Right lobe of liver (tissue), 6 donors: ENCODE measurements around the gene EMC7. TPM values are rescaled to one million over a fixed set of nuclear protein-coding genes. Genes with fewer than 3 reads are reported as not detected.
"Not testable (repeated sequence)": the region's sequence is repeated elsewhere in the genome, so short reads cannot be mapped to it uniquely, and the experiment has no call there.

Experiments
- ATAC-seq, 4 donors: fragments of 200-7000 bp; cut with Tn5 transposase; one replicate each; pipeline ENCODE4 v1.9.1; 2020; ENCODE audit warnings: mild to moderate bottlenecking in 4 of 4, moderate library complexity in 4 of 4
- DNase-seq, 3 donors: peaks; one replicate each; pipeline ENCODE4 v3.0.0-alpha.2; 2020
- H3K27ac ChIP-seq, 3 donors: fragments of 200-600 bp; one replicate each; pipeline ENCODE4 v1.8.0; 2022
- H3K27me3 ChIP-seq, 2 donors: fragments of 200-600 bp; one replicate each; pipeline ENCODE4 v1.8.0; 2022
- H3K36me3 ChIP-seq, 4 donors: fragments of 200-600 bp; sonication (generic) in 1 of 4; one replicate each; pipeline versions ENCODE4 v1.5.1 to v1.8.0; 2017 to 2022; ENCODE audit warnings: control low read depth in 1 of 4
- H3K4me1 ChIP-seq, 4 donors: fragments of 200-600 bp; sonication (generic) in 1 of 4; one replicate each; pipeline versions ENCODE4 v1.5.1 to v1.8.0; 2017 to 2022; ENCODE audit warnings: control low read depth in 1 of 4
- H3K4me3 ChIP-seq, 3 donors: fragments of 200-600 bp; one replicate each; pipeline ENCODE4 v1.8.0; 2022
- H3K9me3 ChIP-seq, 4 donors: fragments of 200-600 bp; sonication (generic) in 1 of 4; one replicate each; pipeline versions ENCODE4 v1.5.1 to v1.8.0; 2017 to 2022; ENCODE audit warnings: control low read depth in 1 of 4
- POLR2A ChIP-seq: fragments of 450-650 bp; IDR thresholded peaks from one replicate; pipeline ENCODE4 v1.6.1; 2017; ENCODE audit warnings: antibody characterized with exemption, mild to moderate bottlenecking
- WGBS: methylation state at CpG from one replicate; pipeline ENCODE4 v1.1.6; 2018; ENCODE audit warnings: low coverage, low lambda C conversion rate; ENCODE audit not compliant: insufficient coverage; ENCODE audit errors: missing lambda C conversion rate; 5-methylcytosine and 5-hydroxymethylcytosine counted together
- intact Hi-C, 2 donors: fragments of 100-400 bp; cut with DNase I; formaldehyde crosslinking; loops; one replicate each; pipeline versions ENCODE4 v1.11.2 to v1.14.1; 2022
- total RNA-seq, 6 experiments: library from RNA; depleted of rRNA in 2 of 6; stranded (reverse); fragments of >200 nt in 2 of 6; fragmentation: NEBNext Ultra II Directional in 3 of 6; extraction: Animal tissue kit (Norgen Biotek cat#: 25700) in 3 of 6; gene quantifications; one replicate each; pipeline versions ENCODE4 v1.1.0 to v1.2.4, GENCODE V29; 2016 to 2023
- TF ChIP-seq, protein P1 (sequence below), 4 donors: fragments of 200-600 bp in 3 of 4; fragments of 450-650 bp in 1 of 4; IDR thresholded peaks; one replicate each; pipeline versions ENCODE4 v1.5.1 to v1.8.0; 2016 to 2022; ENCODE audit warnings: antibody characterized with exemption in 4 of 4, mild to moderate bottlenecking in 2 of 4
- donor health status: DM: no; HTN: yes; CAD: no.
- donor health status: DM: no; HTN: no; CAD: no.
- donor health status: DM: no; HTN: no; CAD: no.
- donor health status: DM: no; HTN: yes; CAD: no.
- donor health status: DM: no; HTN: yes; CAD: no.

EMC7 gene
- total RNA-seq, 6 experiments from 2014 or later = 30.4 to 49.4 (median 41.6) TPM

DNA sequence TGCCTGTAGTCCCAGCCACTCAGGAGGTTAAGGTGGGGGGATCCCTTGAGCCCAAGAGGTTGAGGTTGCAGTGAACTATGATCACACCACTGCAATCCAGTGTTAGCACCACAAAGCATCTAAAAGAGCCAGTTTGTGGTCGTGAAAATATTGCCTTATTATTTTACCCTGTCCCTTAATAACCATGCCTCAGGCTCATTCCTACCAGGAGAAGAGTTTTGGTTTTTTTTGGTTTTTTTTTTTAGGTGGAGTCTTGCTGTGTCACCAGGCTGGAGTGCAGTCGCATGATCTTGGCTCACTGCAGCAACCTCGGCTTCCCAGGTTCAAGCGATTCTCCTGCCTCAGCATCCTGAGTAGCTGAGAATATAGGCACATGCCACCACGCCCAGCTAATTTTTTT lies 44.8 kb downstream of the EMC7 start:
- Histone ChIP-seq H3K9me3 (no peaks in the 10 kb centered on the region), H3K36me3 (no peaks in the 10 kb centered on the region), H3K27ac (no peak overlapping the region), H3K27me3 (no peaks in the 10 kb centered on the region), H3K4me1 (no peaks in the 10 kb centered on the region), H3K4me3 (no peak overlapping the region)
- intact Hi-C loops = loop anchor here in 1 of 2 donors (10.0 kb wide), 1 partner anchor 158 kb away; the partner anchor contains the start of gene KATNBL1
- ATAC-seq (no peak), DNase-seq (no peak)
- no peak for TF ChIP-seq POLR2A
- TF ChIP-seq, protein P1, sequence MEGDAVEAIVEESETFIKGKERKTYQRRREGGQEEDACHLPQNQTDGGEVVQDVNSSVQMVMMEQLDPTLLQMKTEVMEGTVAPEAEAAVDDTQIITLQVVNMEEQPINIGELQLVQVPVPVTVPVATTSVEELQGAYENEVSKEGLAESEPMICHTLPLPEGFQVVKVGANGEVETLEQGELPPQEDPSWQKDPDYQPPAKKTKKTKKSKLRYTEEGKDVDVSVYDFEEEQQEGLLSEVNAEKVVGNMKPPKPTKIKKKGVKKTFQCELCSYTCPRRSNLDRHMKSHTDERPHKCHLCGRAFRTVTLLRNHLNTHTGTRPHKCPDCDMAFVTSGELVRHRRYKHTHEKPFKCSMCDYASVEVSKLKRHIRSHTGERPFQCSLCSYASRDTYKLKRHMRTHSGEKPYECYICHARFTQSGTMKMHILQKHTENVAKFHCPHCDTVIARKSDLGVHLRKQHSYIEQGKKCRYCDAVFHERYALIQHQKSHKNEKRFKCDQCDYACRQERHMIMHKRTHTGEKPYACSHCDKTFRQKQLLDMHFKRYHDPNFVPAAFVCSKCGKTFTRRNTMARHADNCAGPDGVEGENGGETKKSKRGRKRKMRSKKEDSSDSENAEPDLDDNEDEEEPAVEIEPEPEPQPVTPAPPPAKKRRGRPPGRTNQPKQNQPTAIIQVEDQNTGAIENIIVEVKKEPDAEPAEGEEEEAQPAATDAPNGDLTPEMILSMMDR (IDR thresholded peaks at IDR 0.05) = no peak
- WGBS = 98% methylated on average over 5 of the region's 5 CpGs

DNA sequence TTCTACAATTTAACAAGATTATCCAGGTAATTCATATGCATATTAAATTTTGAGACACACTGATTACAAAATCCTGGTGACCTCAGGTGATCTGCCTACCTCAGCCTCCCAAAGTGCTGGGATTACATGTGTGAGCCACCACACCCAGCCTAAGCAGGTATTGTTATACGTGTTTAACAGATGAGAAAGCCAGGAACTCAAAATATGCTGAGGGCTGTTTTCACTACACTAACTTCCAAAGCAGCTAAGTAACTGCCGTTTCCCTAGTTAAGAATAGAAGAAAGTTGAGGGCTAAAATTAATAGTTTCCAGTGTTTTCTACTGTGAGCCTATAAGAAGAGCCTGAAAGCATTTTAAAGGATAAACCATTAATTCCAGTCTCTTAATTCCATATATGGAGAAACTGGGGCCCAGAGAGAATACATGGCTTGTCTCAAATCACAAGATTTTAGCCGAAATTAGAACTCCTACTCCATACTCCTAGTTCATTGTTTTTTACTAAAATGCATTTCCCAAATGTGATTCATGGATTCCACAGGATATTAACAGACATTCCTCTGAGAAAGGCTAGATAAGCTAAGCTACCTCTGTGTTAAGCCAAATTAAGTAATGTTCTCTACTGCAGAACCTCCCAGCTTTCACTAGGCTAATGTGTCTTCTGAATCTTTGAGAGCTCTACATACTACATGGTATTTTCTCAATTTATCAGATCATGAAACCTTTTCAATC lies 45.6 kb downstream of the EMC7 start:
- H3K9me3 ChIP-seq = no peaks in the 10 kb centered on the region
- WGBS = 77% methylated on average over 2 of the region's 3 CpGs
- no peaks in the 10 kb centered on the region for H3K4me1 ChIP-seq
- intact Hi-C loops = loop anchor here in 1 of 2 donors (10.0 kb wide), 1 partner anchor 159 kb away; the partner anchor contains the start of gene KATNBL1
- no peak for DNase-seq
- ATAC-seq = no peak
- no peak overlapping the region for H3K4me3 ChIP-seq
- TF ChIP-seq, protein P1 (IDR thresholded peaks at IDR 0.05) = no peak
- TF ChIP-seq POLR2A = no peak
- H3K27ac ChIP-seq = no peak overlapping the region
- H3K36me3 ChIP-seq = no peaks in the 10 kb centered on the region
- H3K27me3 ChIP-seq = no peaks in the 10 kb centered on the region

DNA sequence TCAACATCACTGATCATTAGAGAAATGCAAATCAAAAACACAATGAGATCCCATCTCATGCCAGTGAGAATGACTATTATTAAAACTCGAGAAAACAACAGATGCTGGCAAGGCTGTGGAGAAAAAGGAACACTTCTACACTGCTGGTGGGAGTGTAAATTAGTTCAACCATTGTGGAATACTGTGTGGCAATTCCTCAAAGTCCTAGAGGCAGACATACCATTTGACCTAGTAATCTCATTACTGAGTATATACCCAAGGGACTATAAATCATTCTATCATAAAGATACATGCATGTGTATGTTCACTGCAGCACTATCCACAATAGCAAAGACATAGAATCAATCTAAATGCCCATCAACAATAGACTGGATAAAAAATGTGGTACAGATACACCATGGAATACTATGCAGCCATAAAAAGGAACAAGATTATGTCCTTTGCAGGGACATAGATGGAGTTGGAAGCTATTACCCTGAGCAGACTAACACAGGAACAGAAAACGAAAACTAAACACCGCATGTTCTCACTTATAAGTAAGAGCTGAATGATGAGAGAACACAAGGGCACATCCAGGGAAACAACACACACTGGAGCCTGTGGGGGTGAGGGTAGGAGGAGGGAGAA lies 47.5 kb downstream of the EMC7 start:
- Histone ChIP-seq H3K4me3 (no peak overlapping the region), H3K36me3 (no peaks in the 10 kb centered on the region), H3K9me3 (no peaks in the 10 kb centered on the region), H3K4me1 (no peaks in the 10 kb centered on the region), H3K27me3 (no peaks in the 10 kb centered on the region), H3K27ac (no peak overlapping the region)
- TF ChIP-seq POLR2A = no peak
- TF ChIP-seq, protein P1 (IDR thresholded peaks at IDR 0.05) = no peak
- 81% methylated on average over 3 of the region's 3 CpGs for WGBS
- ATAC-seq = no peak
- no peak for DNase-seq
- intact Hi-C loops = loop anchor here in 1 of 2 donors (10.0 kb wide), 1 partner anchor 161 kb away; the partner anchor contains the start of gene KATNBL1

DNA sequence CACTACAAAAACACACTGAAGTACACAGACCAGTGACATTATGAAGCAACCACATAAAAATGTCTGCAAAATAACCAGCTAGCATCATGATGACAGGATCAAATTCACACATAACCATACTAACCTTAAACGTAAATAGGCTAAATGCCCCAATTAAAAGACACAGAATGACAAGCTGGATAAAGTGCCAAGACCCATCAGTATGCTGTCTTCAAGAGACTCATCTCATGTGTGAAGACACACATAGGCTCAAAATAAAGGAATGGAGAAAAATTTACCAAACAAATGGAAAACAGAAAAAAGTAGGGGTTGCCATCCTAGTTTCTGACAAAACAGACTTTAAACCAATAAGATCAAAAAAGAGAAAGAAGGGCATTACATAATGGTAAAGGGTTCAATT lies 51.3 kb downstream of the EMC7 start:
- DNase-seq, H3K27me3 ChIP-seq, H3K36me3 ChIP-seq, H3K9me3 ChIP-seq, H3K4me3 ChIP-seq, H3K4me1 ChIP-seq, H3K27ac ChIP-seq, ATAC-seq: not testable (repeated sequence)
- 80% methylated on average over 1 of the region's 1 CpG for WGBS
- intact Hi-C loops = loop anchor here in 1 of 2 donors (10.0 kb wide), 1 partner anchor 164 kb away; the partner anchor contains the start of gene KATNBL1

DNA sequence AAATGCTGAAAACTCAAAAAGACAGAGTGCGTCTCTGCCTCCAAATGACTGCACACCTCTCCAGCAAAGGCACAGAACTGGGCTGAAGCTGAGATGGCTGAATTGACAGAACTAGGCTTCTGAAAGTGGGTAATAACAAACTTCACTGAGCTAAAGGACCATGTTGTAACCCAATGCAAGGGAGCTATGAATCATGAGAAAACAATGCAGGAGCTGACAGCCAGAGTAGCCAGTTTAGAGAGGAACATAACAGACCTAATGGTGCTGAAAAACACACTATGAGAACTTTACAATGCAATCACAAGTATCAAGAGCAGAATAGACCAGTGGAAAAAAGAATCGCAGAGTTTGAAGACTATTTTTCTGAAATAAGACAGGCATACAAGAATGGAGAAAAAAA lies 52.5 kb downstream of the EMC7 start:
- intact Hi-C loops = no loop called here
- Histone ChIP-seq H3K27me3 (no peaks in the 10 kb centered on the region), H3K27ac (no peak overlapping the region), H3K4me3 (no peak overlapping the region), H3K9me3 (no peaks in the 10 kb centered on the region), H3K4me1 (no peaks in the 10 kb centered on the region), H3K36me3 (no peaks in the 10 kb centered on the region)
- no peak for ATAC-seq
- no peak for TF ChIP-seq POLR2A
- TF ChIP-seq, protein P1 (IDR thresholded peaks at IDR 0.05) = no peak
- DNase-seq = no peak
- WGBS = 89% methylated on average over 1 of the region's 2 CpGs
